ENCODE results near the gene ACOD1. TPM values are rescaled to one million over a fixed set of nuclear protein-coding genes. Genes with fewer than 3 reads are reported as not detected.

ACOD1 gene
- total and polyA plus RNA-seq, 2 experiments from 2014 or later: not detected

- Histone ChIP-seq H3K27ac (no peak overlapping the region), H3K79me2 (no peaks in the 10 kb centered on the region), H3K4me2 (no peak overlapping the region), H3K27me3 (no peaks in the 10 kb centered on the region), H3K9me3 (ENCODE audit: low read depth) (no peaks in the 10 kb centered on the region), H3K36me3 (replicated peaks; ENCODE audit: insufficient read depth, low read depth) (no peaks in the 10 kb centered on the region), H3K4me3 (no peak overlapping the region), H3K9me2 (replicated peaks; ENCODE audit: insufficient read depth) (no peaks in the 10 kb centered on the region), H2AFZ (no peak overlapping the region), H4K20me1 (ENCODE audit: insufficient read depth, poor library complexity, severe bottlenecking) (no peaks in the 10 kb centered on the region), H3K4me1 (ENCODE audit: insufficient read depth) (peaks cover 6% of the 10 kb centered on the region)
- TF ChIP-seq EZH2phosphoT487 (IDR thresholded peaks at IDR 0.05; ENCODE audit: low read depth, severe bottlenecking, unreplicated experiment): no peak
- no peak for DNase-seq (ENCODE audit: low spot score)
- WGBS (ENCODE audit: low lambda C conversion rate, missing lambda C conversion rate): 87% methylated on average over 3 of the region's 3 CpGs
These were observed 22.9 kb downstream of the ACOD1 start for GRCh38 chr13:76971215-76971614.

- DNase-seq (ENCODE audit: low spot score): no peak
- H3K9me2 ChIP-seq (replicated peaks; ENCODE audit: insufficient read depth): no peaks in the 10 kb centered on the region
- no peak overlapping the region for H2AFZ ChIP-seq
- H3K79me2 ChIP-seq: no peaks in the 10 kb centered on the region
- H3K9me3 ChIP-seq (ENCODE audit: low read depth): no peaks in the 10 kb centered on the region
- H3K4me1 ChIP-seq (ENCODE audit: insufficient read depth): no peaks in the 10 kb centered on the region
- H3K4me3 ChIP-seq: no peak overlapping the region
- no peaks in the 10 kb centered on the region for H3K36me3 ChIP-seq (replicated peaks; ENCODE audit: insufficient read depth, low read depth)
- no peak overlapping the region for H3K27ac ChIP-seq
- no peak overlapping the region for H3K4me2 ChIP-seq
- H4K20me1 ChIP-seq (ENCODE audit: insufficient read depth, poor library complexity, severe bottlenecking): no peaks in the 10 kb centered on the region
- TF ChIP-seq CTCF (IDR thresholded peaks at IDR 0.05; ENCODE audit: poor library complexity) (no peak), EZH2 (IDR thresholded peaks at IDR 0.05; ENCODE audit: borderline replicate concordance) (no peak)
- H3K27me3 ChIP-seq: no peaks in the 10 kb centered on the region
- WGBS (ENCODE audit: low lambda C conversion rate, missing lambda C conversion rate): 79% methylated on average over 19 of the region's 19 CpGs
These were observed 23.8 kb downstream of the ACOD1 start for GRCh38 chr13:76971851-76972829.

- H3K4me2 ChIP-seq: no peak overlapping the region
- 92% methylated on average over 6 of the region's 6 CpGs for WGBS (ENCODE audit: low lambda C conversion rate, missing lambda C conversion rate)
- TF ChIP-seq EZH2phosphoT487 (IDR thresholded peaks at IDR 0.05; ENCODE audit: low read depth, severe bottlenecking, unreplicated experiment) (no peak), CTCF (IDR thresholded peaks at IDR 0.05; ENCODE audit: poor library complexity) (no peak)
- DNase-seq (ENCODE audit: low spot score): no peak
- no peaks in the 10 kb centered on the region for H3K9me3 ChIP-seq (ENCODE audit: low read depth)
- no peaks in the 10 kb centered on the region for H3K9me2 ChIP-seq (replicated peaks; ENCODE audit: insufficient read depth)
- H3K79me2 ChIP-seq: no peaks in the 10 kb centered on the region
- no peaks in the 10 kb centered on the region for H3K27me3 ChIP-seq
- H3K4me1 ChIP-seq (ENCODE audit: insufficient read depth): no peaks in the 10 kb centered on the region
- H2AFZ ChIP-seq: no peak overlapping the region
- no peak overlapping the region for H3K27ac ChIP-seq
- H3K4me3 ChIP-seq: no peak overlapping the region
- no peaks in the 10 kb centered on the region for H3K36me3 ChIP-seq (replicated peaks; ENCODE audit: insufficient read depth, low read depth)
- no peaks in the 10 kb centered on the region for H4K20me1 ChIP-seq (ENCODE audit: insufficient read depth, poor library complexity, severe bottlenecking)
These were observed 25.8 kb downstream of the ACOD1 start for GRCh38 chr13:76973920-76974617.

GRCh38 chr13:76974618-76974975 is 26.3 kb downstream of the ACOD1 start:
- no peak for TF ChIP-seq EZH2 (IDR thresholded peaks at IDR 0.05; ENCODE audit: borderline replicate concordance)
- H3K4me3 ChIP-seq: no peak overlapping the region
- no peaks in the 10 kb centered on the region for H3K79me2 ChIP-seq
- H3K4me1 ChIP-seq (ENCODE audit: insufficient read depth): no peaks in the 10 kb centered on the region
- DNase-seq (ENCODE audit: low spot score): no peak
- H3K9me2 ChIP-seq (replicated peaks; ENCODE audit: insufficient read depth): no peaks in the 10 kb centered on the region
- no peaks in the 10 kb centered on the region for H4K20me1 ChIP-seq (ENCODE audit: insufficient read depth, poor library complexity, severe bottlenecking)
- no peak overlapping the region for H2AFZ ChIP-seq
- H3K4me2 ChIP-seq: no peak overlapping the region
- no peaks in the 10 kb centered on the region for H3K9me3 ChIP-seq (ENCODE audit: low read depth)
- no peaks in the 10 kb centered on the region for H3K36me3 ChIP-seq (replicated peaks; ENCODE audit: insufficient read depth, low read depth)
- 91% methylated on average over 3 of the region's 3 CpGs for WGBS (ENCODE audit: low lambda C conversion rate, missing lambda C conversion rate)
- H3K27ac ChIP-seq: no peak overlapping the region
- H3K27me3 ChIP-seq: no peaks in the 10 kb centered on the region

Data from hepatocyte (in vitro differentiated cells).